Superior temporal gyrus (tissue), 1 donor: ENCODE results near the gene TRAF1.

Experiments
- DNase-seq: peaks from one replicate; pipeline ENCODE4 v3.0.0-alpha.2; 2016; ENCODE audit errors: extremely low spot score

TRAF1 gene

GRCh38 chr9:120869360-120869687, 57.3 kb downstream of the TRAF1 start:
- no peak for DNase-seq

GRCh38 chr9:120868676-120869359, 57.8 kb downstream of the TRAF1 start:
- peak; percentile 70 for DNase-seq

- no peak for DNase-seq
Measured at GRCh38 chr9:120868339-120868675, 58.3 kb downstream of the TRAF1 start.

GRCh38 chr9:120867676-120868338, 58.8 kb downstream of the TRAF1 start:
- DNase-seq, result no peak

- no peak for DNase-seq
Measured at GRCh38 chr9:120866651-120867050, 59.9 kb downstream of the TRAF1 start.

GRCh38 chr9:120865809-120866208, 60.8 kb downstream of the TRAF1 start:
- DNase-seq, result no peak

GRCh38 chr9:120865176-120865575, 61.4 kb downstream of the TRAF1 start:
- no peak for DNase-seq

GRCh38 chr9:120864719-120865118, 61.9 kb downstream of the TRAF1 start:
- no peak for DNase-seq

- DNase-seq, result no peak
Measured at GRCh38 chr9:120863833-120864232, 62.8 kb downstream of the TRAF1 start.

- no peak for DNase-seq
Measured at GRCh38 chr9:120862452-120862851, 64.1 kb downstream of the TRAF1 start.

GRCh38 chr9:120861935-120862334, 64.7 kb downstream of the TRAF1 start:
- no peak for DNase-seq

GRCh38 chr9:120860083-120860482, 66.5 kb downstream of the TRAF1 start:
- DNase-seq, result no peak

- no peak for DNase-seq
Measured at GRCh38 chr9:120859361-120859760, 67.2 kb downstream of the TRAF1 start.

- no peak for DNase-seq
Measured at GRCh38 chr9:120857902-120858301, 68.7 kb downstream of the TRAF1 start.

- DNase-seq, result no peak
Measured at GRCh38 chr9:120857481-120857880, 69.1 kb downstream of the TRAF1 start.

GRCh38 chr9:120856700-120857099, 69.9 kb downstream of the TRAF1 start:
- no peak for DNase-seq

- no peak for DNase-seq
Measured at GRCh38 chr9:120855827-120856670, 70.5 kb downstream of the TRAF1 start.

GRCh38 chr9:120854596-120855327, 71.8 kb downstream of the TRAF1 start:
- no peak for DNase-seq

GRCh38 chr9:120853198-120853597, 73.4 kb downstream of the TRAF1 start:
- no peak for DNase-seq
